Measurements from ENCODE around the gene SPINK2.

The SPINK2 gene

GRCh38 chr4:56786955-56787354, 34.5 kb downstream of the SPINK2 start:
- no peak for DNase-seq (ENCODE audit: low spot score)

GRCh38 chr4:56783986-56784385, 37.5 kb downstream of the SPINK2 start:
- DNase-seq (ENCODE audit: low spot score), result no peak
- TF ChIP-seq CTCF (IDR thresholded peaks at IDR 0.05; ENCODE audit: extremely low read depth, missing control alignments), result no peak

More at GRCh38 chr4:56786955-56787354, 34.5 kb downstream of the SPINK2 start:
- no peak for TF ChIP-seq CTCF (IDR thresholded peaks at IDR 0.05; ENCODE audit: extremely low read depth, missing control alignments)

GRCh38 chr4:56782019-56782418, 39.5 kb downstream of the SPINK2 start:
- TF ChIP-seq CTCF (IDR thresholded peaks at IDR 0.05; ENCODE audit: extremely low read depth, missing control alignments), result no peak
- no peak for DNase-seq (ENCODE audit: low spot score)

GRCh38 chr4:56773346-56773745, 48.2 kb downstream of the SPINK2 start:
- TF ChIP-seq CTCF (IDR thresholded peaks at IDR 0.05; ENCODE audit: extremely low read depth, missing control alignments), result no peak
- no peak for DNase-seq (ENCODE audit: low spot score)

- no peak for TF ChIP-seq CTCF (IDR thresholded peaks at IDR 0.05; ENCODE audit: extremely low read depth, missing control alignments)
These were observed 49.4 kb downstream of the SPINK2 start for GRCh38 chr4:56772134-56772533.

GRCh38 chr4:56768763-56769162, 52.7 kb downstream of the SPINK2 start:
- DNase-seq (ENCODE audit: low spot score), result peak; percentile 42
- TF ChIP-seq CTCF (IDR thresholded peaks at IDR 0.05; ENCODE audit: extremely low read depth, missing control alignments), result no peak

More at GRCh38 chr4:56772134-56772533, 49.4 kb downstream of the SPINK2 start:
- no peak for DNase-seq (ENCODE audit: low spot score)

- no peak for DNase-seq (ENCODE audit: low spot score)
- no peak for TF ChIP-seq CTCF (IDR thresholded peaks at IDR 0.05; ENCODE audit: extremely low read depth, missing control alignments)
These were observed 53.2 kb downstream of the SPINK2 start for GRCh38 chr4:56768316-56768715.

Measured in GM20000 (cell line).